B cell (primary cell): ENCODE data around the gene C8A. TPM values are rescaled to one million over a fixed set of nuclear protein-coding genes. Genes with fewer than 3 reads are reported as not detected.

Experiments used
- ATAC-seq: fragments of 200-7000 bp; cut with Tn5 transposase; one replicate; pipeline ENCODE4 v1.10.0; 2021; ENCODE audit warnings: low read depth, mild to moderate bottlenecking, moderate number of reproducible peaks, moderate library complexity
- CTCF ChIA-PET: fragments of 350-600 bp; sonication (Branson Sonifier 250); formaldehyde crosslinking; loops from one replicate; lab custom pipeline; 2021; ENCODE audit warnings: antibody characterized with exemption, inconsistent platforms; lab: Charles Lee
- POLR2A ChIA-PET: fragments of 350-600 bp; sonication (Branson Sonifier 250); formaldehyde crosslinking; loops from one replicate; lab custom pipeline; 2021; ENCODE audit warnings: antibody characterized with exemption; lab: Charles Lee
- DNase-seq: peaks from one replicate; pipeline ENCODE4 v3.0.0; 2013
- H2AFZ ChIP-seq: 2 replicates; pipeline ENCODE4 v1.6.1; 2012; ENCODE audit warnings: mild to moderate bottlenecking, low read depth, low read length; ENCODE audit not compliant: insufficient read depth, poor library complexity, severe bottlenecking
- H3K27ac ChIP-seq, 2 donors: 1 replicate in 1 of 2; 2 replicates in 1 of 2; pipeline ENCODE4 v1.5.1; 2012 to 2013; ENCODE audit warnings: low read length in 2 of 2, mild to moderate bottlenecking in 2 of 2, moderate library complexity in 1 of 2
- H3K27me3 ChIP-seq, 4 experiments: fragments of 200-600 bp in 1 of 4; sonication (generic) in 1 of 4; replicated peaks in 1 of 4; 1 replicate in 2 of 4; 2 replicates in 2 of 4; pipeline versions ENCODE4 v1.6.1 to v1.7.0; 2013 to 2016; ENCODE audit warnings: low read length in 3 of 4, mild to moderate bottlenecking in 2 of 4, mixed read lengths in 1 of 4, moderate library complexity in 1 of 4; ENCODE audit not compliant: insufficient read depth in 4 of 4, control insufficient read depth in 3 of 4; ENCODE audit errors: control extremely low read depth in 1 of 4
- H3K36me3 ChIP-seq, 2 experiments: replicated peaks in 1 of 2; 1 replicate in 1 of 2; 2 replicates in 1 of 2; pipeline versions ENCODE4 v1.6.1 to v1.7.1; 2013; ENCODE audit warnings: low read length in 1 of 2; ENCODE audit not compliant: insufficient read depth in 2 of 2, control insufficient read depth in 1 of 2; ENCODE audit errors: control extremely low read depth in 1 of 2, extremely low read depth in 1 of 2
- H3K4me1 ChIP-seq, 2 donors: fragments of 200-600 bp in 1 of 2; sonication (generic) in 1 of 2; 1 replicate in 1 of 2; 2 replicates in 1 of 2; pipeline versions ENCODE4 v1.5.1 to v1.6.1; 2013 to 2017; ENCODE audit warnings: low read length in 2 of 2; ENCODE audit not compliant: control insufficient read depth in 2 of 2, insufficient read depth in 2 of 2
- H3K4me2 ChIP-seq: replicated peaks from 2 replicates; pipeline ENCODE3; 2012; ENCODE audit warnings: mild to moderate bottlenecking, low read depth, low read length; ENCODE audit not compliant: poor library complexity, severe bottlenecking
- H3K4me3 ChIP-seq, 5 experiments: fragments of 200-600 bp in 1 of 5; sonication (generic) in 1 of 5; 1 replicate in 3 of 5; 2 replicates in 2 of 5; pipeline versions ENCODE4 v1.5.1 to v1.7.0; 2011 to 2016; ENCODE audit warnings: low read length in 4 of 5, mild to moderate bottlenecking in 4 of 5, low read depth in 2 of 5, control low read depth in 1 of 5, moderate library complexity in 1 of 5; ENCODE audit not compliant: insufficient read depth in 1 of 5; ENCODE audit errors: control extremely low read depth in 1 of 5, extremely low read depth in 1 of 5
- H3K79me2 ChIP-seq: fragments of 200-600 bp; sonication (generic); one replicate; pipeline ENCODE4 v1.6.0; 2016; ENCODE audit warnings: low read length; ENCODE audit not compliant: control insufficient read depth, insufficient read depth
- H3K9ac ChIP-seq: fragments of 200-600 bp; sonication (generic); 2 replicates; pipeline ENCODE4 v1.6.1; 2017; ENCODE audit warnings: mild to moderate bottlenecking, low read length, moderate library complexity
- H3K9me3 ChIP-seq, 3 donors: one replicate each; pipeline versions ENCODE4 v1.6.1 to v1.7.1; 2013; ENCODE audit warnings: low read length in 2 of 3; ENCODE audit not compliant: control insufficient read depth in 2 of 3, insufficient read depth in 1 of 3; ENCODE audit errors: control extremely low read depth in 1 of 3
- H4K20me1 ChIP-seq: 2 replicates; pipeline ENCODE4 v1.6.0; 2012; ENCODE audit warnings: mild to moderate bottlenecking, low read length; ENCODE audit not compliant: insufficient read depth, control insufficient read depth, poor library complexity, severe bottlenecking
- H3K27ac Mint-ChIP-seq: one replicate; pipeline ENCODE4 v1.8.0; 2021; ENCODE audit warnings: mixed read lengths
- H3K27me3 Mint-ChIP-seq: one replicate; pipeline ENCODE4 v1.8.0; 2021; ENCODE audit warnings: mixed read lengths
- H3K4me1 Mint-ChIP-seq: one replicate; pipeline ENCODE4 v1.8.0; 2021; ENCODE audit warnings: mixed read lengths
- H3K4me3 Mint-ChIP-seq: one replicate; pipeline ENCODE4 v1.8.0; 2021; ENCODE audit warnings: mixed read lengths
- H3K9me3 Mint-ChIP-seq: one replicate; pipeline ENCODE4 v1.8.0; 2022; ENCODE audit warnings: mixed read lengths; ENCODE audit not compliant: insufficient read depth
- EZH2 ChIP-seq: IDR thresholded peaks from 2 replicates; pipeline ENCODE4 v1.6.1; 2012; ENCODE audit warnings: borderline replicate concordance, low read depth, mild to moderate bottlenecking, moderate library complexity, low read length; ENCODE audit not compliant: insufficient read depth, poor library complexity, severe bottlenecking
- WGBS: methylation state at CpG from one replicate; pipeline ENCODE4 v1.1.5; 2013; ENCODE audit warnings: missing lambda C conversion rate; ENCODE audit not compliant: insufficient coverage; 5-methylcytosine and 5-hydroxymethylcytosine counted together
- intact Hi-C: fragments of 100-400 bp; cut with micrococcal nuclease; formaldehyde crosslinking; loops from one replicate; pipeline ENCODE4 v1.10.0; 2022
- polyA plus RNA-seq: library from polyadenylated mRNA; depleted of rRNA; stranded (reverse); fragments of >200 nt; gene quantifications from 2 replicates; pipeline ENCODE4 v1.2.3, GENCODE V29; 2012
- total RNA-seq, 2 donors: library from RNA; stranded (reverse); fragments of 120-200 nt in 1 of 2; gene quantifications; 1 replicate in 1 of 2; 2 replicates in 1 of 2; pipeline versions ENCODE4 v1.2.3 to v1.2.4, GENCODE V29; 2013 to 2022
- TF ChIP-seq, protein P1 (sequence below): fragments of 200-600 bp; IDR thresholded peaks from one replicate; pipeline ENCODE4 v1.8.0; 2022; ENCODE audit warnings: antibody characterized with exemption, mild to moderate bottlenecking

Gene C8A
- total and polyA plus RNA-seq, 2 donors (not counting 1 experiment from before 2014, with no cell fraction given) = not detected

DNA sequence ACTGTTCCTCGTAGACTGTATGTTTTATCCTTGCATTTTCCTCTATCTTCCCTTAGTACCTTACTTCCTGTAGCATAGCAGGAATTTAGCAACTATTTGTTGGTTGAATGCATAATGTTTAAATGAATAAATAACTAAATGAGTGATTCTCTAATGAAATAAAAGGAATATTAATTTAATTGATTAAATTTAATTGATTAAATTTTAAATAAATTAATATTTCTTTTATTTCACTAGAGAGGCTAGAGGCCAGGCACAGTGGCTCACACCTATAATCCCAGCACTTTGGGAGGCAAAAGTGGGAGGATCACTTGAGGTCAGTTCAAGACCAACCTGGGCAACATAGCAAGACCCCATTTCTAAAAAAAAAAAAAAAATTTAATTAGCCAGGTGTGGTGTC, 85.4 kb downstream of the C8A start:
- H3K4me3 Mint-ChIP-seq = no peak overlapping the region
- no peaks in the 10 kb centered on the region for H4K20me1 ChIP-seq
- no peak overlapping the region for H2AFZ ChIP-seq
- H3K36me3 ChIP-seq = no peaks in the 10 kb centered on the region
- peaks cover 15% of the 10 kb centered on the region for H3K27me3 Mint-ChIP-seq
- intact Hi-C loops = no loop called here
- H3K4me2 ChIP-seq = no peak overlapping the region
- H3K9ac ChIP-seq = no peak overlapping the region
- H3K79me2 ChIP-seq = no peaks in the 10 kb centered on the region
- H3K4me1 ChIP-seq = no peaks in the 10 kb centered on the region
- no peaks in the 10 kb centered on the region for H3K9me3 ChIP-seq
- ChIA-PET POLR2A (no interaction called here), CTCF (no interaction called here)
- H3K27ac ChIP-seq = no peak overlapping the region
- DNase-seq (no peak), ATAC-seq (no peak)
- no peak overlapping the region for H3K27ac Mint-ChIP-seq
- TF ChIP-seq, protein P1, sequence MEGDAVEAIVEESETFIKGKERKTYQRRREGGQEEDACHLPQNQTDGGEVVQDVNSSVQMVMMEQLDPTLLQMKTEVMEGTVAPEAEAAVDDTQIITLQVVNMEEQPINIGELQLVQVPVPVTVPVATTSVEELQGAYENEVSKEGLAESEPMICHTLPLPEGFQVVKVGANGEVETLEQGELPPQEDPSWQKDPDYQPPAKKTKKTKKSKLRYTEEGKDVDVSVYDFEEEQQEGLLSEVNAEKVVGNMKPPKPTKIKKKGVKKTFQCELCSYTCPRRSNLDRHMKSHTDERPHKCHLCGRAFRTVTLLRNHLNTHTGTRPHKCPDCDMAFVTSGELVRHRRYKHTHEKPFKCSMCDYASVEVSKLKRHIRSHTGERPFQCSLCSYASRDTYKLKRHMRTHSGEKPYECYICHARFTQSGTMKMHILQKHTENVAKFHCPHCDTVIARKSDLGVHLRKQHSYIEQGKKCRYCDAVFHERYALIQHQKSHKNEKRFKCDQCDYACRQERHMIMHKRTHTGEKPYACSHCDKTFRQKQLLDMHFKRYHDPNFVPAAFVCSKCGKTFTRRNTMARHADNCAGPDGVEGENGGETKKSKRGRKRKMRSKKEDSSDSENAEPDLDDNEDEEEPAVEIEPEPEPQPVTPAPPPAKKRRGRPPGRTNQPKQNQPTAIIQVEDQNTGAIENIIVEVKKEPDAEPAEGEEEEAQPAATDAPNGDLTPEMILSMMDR = no peak
- TF ChIP-seq EZH2 = no peak
- H3K27me3 ChIP-seq = no peaks in the 10 kb centered on the region
- H3K4me3 ChIP-seq = no peak overlapping the region
- WGBS = no CpG with 5 or more reads among the region's 1 CpG
- no peaks in the 10 kb centered on the region for H3K9me3 Mint-ChIP-seq
- no peaks in the 10 kb centered on the region for H3K4me1 Mint-ChIP-seq

DNA sequence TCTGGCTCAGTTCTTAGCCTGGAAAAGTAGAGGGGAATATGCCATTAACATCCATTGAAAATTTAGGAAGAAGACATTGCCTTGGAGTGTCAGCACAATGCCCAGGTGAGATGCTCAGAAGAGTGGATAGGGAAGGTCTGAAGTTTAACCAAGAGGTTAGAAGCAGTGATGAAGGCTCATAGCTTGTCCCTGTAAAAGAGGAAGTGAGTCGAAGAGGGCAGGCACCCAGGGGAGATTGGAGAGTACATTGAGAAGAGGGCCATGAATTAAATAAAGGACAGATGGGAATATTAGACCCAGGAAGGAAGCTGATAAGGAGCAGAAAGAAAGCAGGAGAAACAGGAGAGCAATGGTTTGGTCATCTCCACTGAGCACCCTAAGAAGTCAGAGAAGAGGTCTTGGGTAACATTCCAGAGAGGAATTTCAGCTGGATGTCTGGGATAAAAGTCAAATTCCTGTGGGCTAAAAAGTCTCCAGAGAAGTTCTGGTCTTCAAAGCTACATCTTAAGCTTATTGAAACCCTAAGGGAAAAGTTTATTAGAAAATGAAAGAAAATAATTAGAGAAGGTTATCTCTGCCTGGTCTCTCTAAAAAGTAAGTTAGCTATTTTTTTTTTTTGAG, 93.9 kb downstream of the C8A start:
- no peak overlapping the region for H3K4me2 ChIP-seq
- no peaks in the 10 kb centered on the region for H3K4me1 ChIP-seq
- ATAC-seq = no peak
- no peaks in the 10 kb centered on the region for H3K9me3 ChIP-seq
- no peak overlapping the region for H2AFZ ChIP-seq
- no peaks in the 10 kb centered on the region for H3K27me3 ChIP-seq
- Mint-ChIP-seq H3K27me3 (no peaks in the 10 kb centered on the region), H3K4me1 (no peaks in the 10 kb centered on the region), H3K9me3 (no peaks in the 10 kb centered on the region), H3K4me3 (no peak overlapping the region), H3K27ac (no peak overlapping the region)
- no peak overlapping the region for H3K27ac ChIP-seq
- no peaks in the 10 kb centered on the region for H3K36me3 ChIP-seq
- POLR2A ChIA-PET = no interaction called here
- CTCF ChIA-PET = no interaction called here
- no peaks in the 10 kb centered on the region for H3K79me2 ChIP-seq
- 14% methylated on average over 1 of the region's 1 CpG for WGBS
- TF ChIP-seq EZH2 = no peak
- TF ChIP-seq, protein P1 = no peak
- no peak overlapping the region for H3K9ac ChIP-seq
- DNase-seq = no peak
- no peak overlapping the region for H3K4me3 ChIP-seq
- intact Hi-C loops = no loop called here
- H4K20me1 ChIP-seq = no peaks in the 10 kb centered on the region
